DND-41 (cell line): ENCODE measurements around the gene CRISP2.

Experiments used
- ATAC-seq: fragments of 200-7000 bp; cut with Tn5 transposase; 3 replicates; pipeline ENCODE4 v1.9.1; 2021; ENCODE audit warnings: low read depth; ENCODE audit not compliant: insufficient read depth
- DNase-seq: peaks from one replicate; pipeline ENCODE4 v3.0.0-alpha.2; 2020
- H2AFZ ChIP-seq: 2 replicates; pipeline ENCODE4 v1.6.0; 2012; ENCODE audit warnings: low read depth, low read length
- H3K27ac ChIP-seq: 2 replicates; pipeline ENCODE4 v1.5.1; 2012; ENCODE audit warnings: low read length, inconsistent platforms
- H3K27me3 ChIP-seq: fragments of 200-600 bp; sonication (generic); 2 replicates; pipeline ENCODE4 v1.6.0; 2012; ENCODE audit warnings: low read length, mild to moderate bottlenecking, inconsistent platforms; ENCODE audit not compliant: insufficient read depth, poor library complexity
- H3K36me3 ChIP-seq: 2 replicates; pipeline ENCODE4 v1.5.1; 2012; ENCODE audit warnings: low read length, inconsistent platforms; ENCODE audit not compliant: insufficient read depth
- H3K4me1 ChIP-seq: 2 replicates; pipeline ENCODE4 v1.5.1; 2012; ENCODE audit warnings: mild to moderate bottlenecking, low read length; ENCODE audit not compliant: insufficient read depth
- H3K4me2 ChIP-seq: 2 replicates; pipeline ENCODE4 v1.6.0; 2012; ENCODE audit warnings: mild to moderate bottlenecking, moderate library complexity, low read length, inconsistent platforms; ENCODE audit not compliant: insufficient read depth
- H3K4me3 ChIP-seq, 2 experiments: fragments of 200-600 bp in 1 of 2; shearing (Covaris generic) in 1 of 2; 2 replicates each; pipeline ENCODE4 v1.5.1; 2012 to 2016; ENCODE audit warnings: inconsistent platforms in 2 of 2, low read length in 2 of 2, mild to moderate bottlenecking in 2 of 2, low read depth in 1 of 2, moderate library complexity in 1 of 2
- H3K79me2 ChIP-seq: 2 replicates; pipeline ENCODE4 v1.6.0; 2012; ENCODE audit warnings: low read length, inconsistent platforms; ENCODE audit not compliant: insufficient read depth
- H3K9ac ChIP-seq: 2 replicates; pipeline ENCODE4 v1.6.0; 2012; ENCODE audit warnings: low read depth, mild to moderate bottlenecking, inconsistent platforms, low read length, moderate library complexity
- H3K9me3 ChIP-seq: 2 replicates; pipeline ENCODE4 v1.5.1; 2012; ENCODE audit warnings: low read length, moderate library complexity, mild to moderate bottlenecking, inconsistent platforms; ENCODE audit not compliant: insufficient read depth, severe bottlenecking
- H4K20me1 ChIP-seq: 2 replicates; pipeline ENCODE4 v1.6.0; 2012; ENCODE audit warnings: low read length; ENCODE audit not compliant: insufficient read depth
- CTCF ChIP-seq: IDR thresholded peaks from 2 replicates; pipeline ENCODE4 v1.5.1; 2012; ENCODE audit warnings: borderline replicate concordance, low read length, moderate library complexity, mild to moderate bottlenecking; ENCODE audit not compliant: poor library complexity, severe bottlenecking; ENCODE audit errors: extremely low read depth
- EZH2 ChIP-seq: IDR thresholded peaks from 3 replicates; pipeline ENCODE4 v1.6.1; 2012; ENCODE audit warnings: borderline replicate concordance, low read depth, mild to moderate bottlenecking, moderate library complexity, low read length, inconsistent platforms; ENCODE audit not compliant: severe bottlenecking

CRISP2 gene

GRCh38 chr6:49662892-49663261 lies 50.5 kb downstream of the CRISP2 start:
- Histone ChIP-seq H3K27ac (no peak overlapping the region), H3K9me3 (no peaks in the 10 kb centered on the region), H4K20me1 (no peaks in the 10 kb centered on the region), H3K4me1 (no peaks in the 10 kb centered on the region), H3K4me3 (no peak overlapping the region), H3K9ac (no peak overlapping the region), H3K36me3 (no peaks in the 10 kb centered on the region), H2AFZ (no peak overlapping the region), H3K79me2 (no peaks in the 10 kb centered on the region), H3K4me2 (no peak overlapping the region), H3K27me3 (no peaks in the 10 kb centered on the region)
- TF ChIP-seq CTCF (no peak), EZH2 (no peak)
- DNase-seq (no peak), ATAC-seq (no peak)

GRCh38 chr6:49662231-49662891 lies 51.0 kb downstream of the CRISP2 start:
- Histone ChIP-seq H3K36me3 (no peaks in the 10 kb centered on the region), H3K4me3 (no peak overlapping the region), H3K79me2 (no peaks in the 10 kb centered on the region), H2AFZ (no peak overlapping the region), H3K4me2 (no peak overlapping the region), H3K27me3 (no peaks in the 10 kb centered on the region), H3K27ac (no peak overlapping the region), H3K4me1 (no peaks in the 10 kb centered on the region), H3K9me3 (no peaks in the 10 kb centered on the region), H3K9ac (no peak overlapping the region), H4K20me1 (no peaks in the 10 kb centered on the region)
- no peak for DNase-seq
- no peak for ATAC-seq
- TF ChIP-seq CTCF (no peak), EZH2 (no peak)

- Histone ChIP-seq H3K27me3 (no peaks in the 10 kb centered on the region), H3K9ac (no peak overlapping the region), H3K36me3 (no peaks in the 10 kb centered on the region), H3K27ac (no peak overlapping the region), H3K4me3 (no peak overlapping the region), H3K9me3 (no peaks in the 10 kb centered on the region), H4K20me1 (no peaks in the 10 kb centered on the region), H3K4me2 (no peak overlapping the region), H3K79me2 (no peaks in the 10 kb centered on the region), H2AFZ (no peak overlapping the region), H3K4me1 (no peaks in the 10 kb centered on the region)
- DNase-seq = no peak
- ATAC-seq = no peak
- TF ChIP-seq CTCF (no peak), EZH2 (no peak)
Observed at GRCh38 chr6:49653942-49654341, 59.4 kb downstream of the CRISP2 start.
